T-helper 17 cell (primary cell): ENCODE measurements around the gene GIN1. TPM values are rescaled to one million over a fixed set of nuclear protein-coding genes. Genes with fewer than 3 reads are reported as not detected.
"Not testable (repeated sequence)": the region's sequence is repeated elsewhere in the genome, so short reads cannot be mapped to it uniquely, and the experiment has no call there.

Source experiments
- ATAC-seq: fragments of 150-1000 bp; cut with Tn5 transposase; 2 replicates; pipeline ENCODE4 v1.10.0; 2021; ENCODE audit warnings: mild to moderate bottlenecking, moderate library complexity
- DNase-seq, 3 donors: peaks; one replicate each; pipeline versions ENCODE4 v3.0.0 to v3.0.0-alpha.2; 2020 to 2021
- H3K9me3 ChIP-seq: one replicate; pipeline ENCODE4 v1.7.0; 2013; ENCODE audit warnings: low read length, mild to moderate bottlenecking; ENCODE audit not compliant: control insufficient read depth, poor library complexity, severe bottlenecking
- H3K27ac Mint-ChIP-seq: one replicate; pipeline ENCODE4 v1.8.0; 2022; ENCODE audit warnings: mild to moderate bottlenecking, moderate library complexity, mixed read lengths
- H3K27me3 Mint-ChIP-seq: one replicate; pipeline ENCODE4 v1.8.0; 2022; ENCODE audit warnings: mixed read lengths
- H3K36me3 Mint-ChIP-seq: one replicate; pipeline ENCODE4 v1.8.0; 2022; ENCODE audit warnings: low read depth, mixed read lengths
- H3K4me1 Mint-ChIP-seq: one replicate; pipeline ENCODE4 v1.8.0; 2022; ENCODE audit warnings: mild to moderate bottlenecking, mixed read lengths
- H3K4me3 Mint-ChIP-seq: one replicate; pipeline ENCODE4 v1.8.0; 2022; ENCODE audit warnings: mild to moderate bottlenecking, moderate library complexity, mixed read lengths
- total RNA-seq, 4 donors: library from RNA in 2 of 4; stranded (reverse) in 2 of 4; gene quantifications; one replicate each; pipeline ENCODE4 v1.2.3 and lab custom pipeline; 2022 to 2026

GIN1 gene, protein sequence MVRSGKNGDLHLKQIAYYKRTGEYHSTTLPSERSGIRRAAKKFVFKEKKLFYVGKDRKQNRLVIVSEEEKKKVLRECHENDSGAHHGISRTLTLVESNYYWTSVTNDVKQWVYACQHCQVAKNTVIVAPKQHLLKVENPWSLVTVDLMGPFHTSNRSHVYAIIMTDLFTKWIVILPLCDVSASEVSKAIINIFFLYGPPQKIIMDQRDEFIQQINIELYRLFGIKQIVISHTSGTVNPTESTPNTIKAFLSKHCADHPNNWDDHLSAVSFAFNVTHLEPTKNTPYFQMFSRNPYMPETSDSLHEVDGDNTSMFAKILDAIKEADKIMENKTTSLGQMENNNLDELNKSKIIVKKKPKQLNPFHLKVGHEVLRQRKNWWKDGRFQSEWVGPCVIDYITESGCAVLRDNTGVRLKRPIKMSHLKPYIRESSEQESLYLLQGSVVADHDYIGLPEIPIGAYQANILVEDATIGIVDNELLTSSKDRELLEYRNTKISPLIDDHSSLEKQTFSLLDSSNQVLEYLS
- 1 to 10 TPM; 1.7 to 3.5 TPM for total RNA-seq
- total RNA-seq (lab: John Stamatoyannopoulos, UW) = 7.3 to 20.2 reads per million in 2 donors

DNA sequence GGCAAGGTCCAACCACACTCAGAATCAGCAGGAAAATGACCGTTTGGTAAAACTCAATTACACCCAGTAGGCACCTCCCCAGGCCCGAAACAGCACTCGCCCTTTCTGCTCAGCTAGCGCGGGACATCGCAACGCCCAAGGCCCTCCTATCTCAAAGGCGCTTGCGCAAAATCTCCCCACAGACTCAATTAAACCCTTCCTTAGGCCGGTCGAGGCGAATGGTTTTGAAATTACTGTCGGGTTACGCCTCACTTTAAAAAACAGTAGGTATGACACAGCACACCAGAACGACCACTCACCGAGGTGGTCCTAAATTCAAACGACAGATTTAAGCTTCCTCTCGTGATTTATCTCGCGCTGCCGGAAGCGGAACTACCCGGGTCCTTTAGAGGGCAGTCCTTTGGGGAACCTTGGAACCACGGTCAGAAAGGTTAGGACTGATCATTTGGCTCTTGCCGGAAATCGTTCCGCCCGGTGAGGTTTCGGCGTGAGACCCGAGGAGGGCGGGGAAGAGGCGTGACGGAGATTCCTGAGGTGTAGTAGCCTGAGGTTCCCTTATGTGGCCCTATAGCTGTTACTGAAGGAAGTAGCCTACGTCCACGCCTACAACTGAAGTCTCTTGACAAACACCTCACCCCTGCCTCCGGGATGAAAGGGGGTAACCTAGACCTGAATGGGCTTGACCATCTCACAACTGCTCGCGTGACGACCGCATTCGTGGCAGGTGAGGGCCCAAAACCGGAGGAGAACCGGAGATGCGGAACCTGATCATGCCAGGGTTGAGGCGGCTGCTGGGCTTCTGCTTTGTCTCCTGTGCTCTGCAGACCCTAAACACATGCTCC is at the start of gene GIN1, which contains the start of gene PPIP5K2:
Gene GIN1 (minus strand): TSS at position 374 of the 842 bp plus-strand sequence. CDS start 11,431 bp downstream, outside the sequence.
Gene PPIP5K2 (plus strand): TSS at position 537 of the 842 bp plus-strand sequence. CDS start 9,289 bp downstream, outside the sequence.
- peak; percentile 84 to 96 (median 93) for DNase-seq
- peak; percentile 92 for ATAC-seq
- peak within 1 kb of the TSS; percentile 97 for H3K4me3 Mint-ChIP-seq
- no peaks in the 10 kb centered on the region for H3K9me3 ChIP-seq
- peak within 1 kb of the TSS; percentile 99 for H3K27ac Mint-ChIP-seq
- peaks cover 6% of the 10 kb centered on the region for H3K36me3 Mint-ChIP-seq
- H3K4me1 Mint-ChIP-seq = peaks cover 35% of the 10 kb centered on the region
- no peaks in the 10 kb centered on the region for H3K27me3 Mint-ChIP-seq

DNA sequence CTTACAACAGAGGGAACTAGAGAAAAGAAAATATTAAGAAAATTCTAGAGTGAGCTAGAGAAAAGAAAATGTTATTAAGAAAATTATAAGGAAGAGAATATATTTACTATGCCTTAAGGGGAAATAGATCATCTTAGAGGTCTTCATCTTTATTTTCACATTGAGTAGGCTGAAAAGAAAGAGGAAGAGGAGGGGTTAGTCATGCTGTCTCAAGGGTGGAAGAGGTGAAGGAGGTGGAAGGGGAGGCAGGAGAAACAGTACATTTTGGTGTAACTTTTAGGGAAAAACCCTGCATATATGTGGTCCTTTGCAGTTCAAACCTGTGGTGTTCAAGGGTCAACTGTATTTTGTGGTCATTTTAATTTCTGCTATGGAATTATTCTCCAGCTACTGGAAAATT is 46.8 kb upstream of the GIN1 start:
- Mint-ChIP-seq H3K4me1 (no peaks in the 10 kb centered on the region), H3K27me3 (no peaks in the 10 kb centered on the region), H3K36me3 (no peaks in the 10 kb centered on the region), H3K4me3 (no peak overlapping the region), H3K27ac (no peak overlapping the region)
- H3K9me3 ChIP-seq = no peaks in the 10 kb centered on the region
- ATAC-seq = no peak
- DNase-seq = no peak

GRCh38 chr5:103151156-103151555 is 31.2 kb upstream of the GIN1 start:
- Mint-ChIP-seq H3K4me3 (no peak overlapping the region), H3K27me3 (no peaks in the 10 kb centered on the region), H3K36me3 (peaks cover 3% of the 10 kb centered on the region), H3K4me1 (peaks cover 2% of the 10 kb centered on the region), H3K27ac (no peak overlapping the region)
- ATAC-seq = no peak
- no peak for DNase-seq
- no peaks in the 10 kb centered on the region for H3K9me3 ChIP-seq

- Mint-ChIP-seq H3K27ac (no peak overlapping the region), H3K4me3 (no peak overlapping the region), H3K4me1 (peaks cover 4% of the 10 kb centered on the region), H3K36me3 (peaks cover 3% of the 10 kb centered on the region), H3K27me3 (no peaks in the 10 kb centered on the region)
- no peaks in the 10 kb centered on the region for H3K9me3 ChIP-seq
- ATAC-seq = no peak
- DNase-seq = no peak
Measured at GRCh38 chr5:103148213-103148612, 28.3 kb upstream of the GIN1 start.

GRCh38 chr5:103145196-103145595 is 25.3 kb upstream of the GIN1 start:
- no peak for DNase-seq
- H3K9me3 ChIP-seq = no peaks in the 10 kb centered on the region
- Mint-ChIP-seq H3K27me3 (no peaks in the 10 kb centered on the region), H3K27ac (no peak overlapping the region), H3K4me3 (no peak overlapping the region), H3K36me3 (peaks cover 3% of the 10 kb centered on the region), H3K4me1 (peaks cover 4% of the 10 kb centered on the region)
- ATAC-seq = no peak

DNA sequence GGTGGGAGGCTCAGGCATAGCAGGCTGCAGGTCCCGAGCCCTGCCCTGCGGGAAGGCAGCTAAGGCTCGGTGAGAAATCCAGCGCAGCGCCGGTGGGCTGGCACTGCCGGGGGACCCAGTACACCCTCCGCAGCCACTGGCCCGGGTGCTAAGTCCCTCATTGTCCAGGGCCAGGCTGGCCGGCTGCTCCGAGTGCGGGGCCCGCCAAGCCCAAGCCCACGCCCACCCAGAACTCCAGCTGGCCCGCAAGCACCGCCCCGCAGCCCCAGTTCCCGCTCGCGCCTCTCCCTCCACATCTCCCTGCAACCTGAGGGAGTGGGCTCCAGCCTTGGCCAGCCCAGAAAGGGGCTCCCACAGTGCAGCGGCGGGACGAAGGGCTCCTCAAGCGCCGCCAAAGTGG is 22.2 kb upstream of the GIN1 start:
- H3K27me3 Mint-ChIP-seq, DNase-seq, ATAC-seq, H3K36me3 Mint-ChIP-seq, H3K4me1 Mint-ChIP-seq, H3K27ac Mint-ChIP-seq, H3K9me3 ChIP-seq, H3K4me3 Mint-ChIP-seq: not testable (repeated sequence)

DNA sequence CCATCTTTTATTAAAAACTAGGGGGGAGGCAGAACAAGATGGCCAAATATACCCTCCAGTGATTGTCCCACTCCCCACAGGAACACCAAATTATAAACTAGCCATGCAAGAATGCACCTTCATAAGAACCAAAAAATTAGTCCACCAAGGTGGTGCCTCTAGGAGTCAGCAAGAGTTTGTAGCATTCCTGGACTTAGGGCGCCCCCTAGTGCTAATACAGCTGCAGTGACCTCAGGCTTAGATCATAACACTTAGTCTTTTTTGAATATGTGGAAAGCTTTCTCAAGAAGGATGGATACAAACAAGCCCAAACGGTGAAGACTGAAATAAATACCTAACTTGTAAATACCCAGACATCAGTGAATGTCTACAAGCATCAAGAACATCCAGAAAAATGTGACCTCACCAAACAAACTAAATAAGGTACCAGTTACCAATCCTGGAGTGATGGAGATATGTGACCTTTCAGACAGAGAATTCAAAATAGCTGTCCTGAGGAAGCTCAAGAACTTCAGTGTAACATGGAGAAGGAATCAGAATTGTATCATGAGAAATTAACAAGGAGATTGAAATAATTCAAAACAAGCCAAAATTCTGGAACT is 19.4 kb upstream of the GIN1 start:
- H3K27ac Mint-ChIP-seq = no peak overlapping the region

DNA sequence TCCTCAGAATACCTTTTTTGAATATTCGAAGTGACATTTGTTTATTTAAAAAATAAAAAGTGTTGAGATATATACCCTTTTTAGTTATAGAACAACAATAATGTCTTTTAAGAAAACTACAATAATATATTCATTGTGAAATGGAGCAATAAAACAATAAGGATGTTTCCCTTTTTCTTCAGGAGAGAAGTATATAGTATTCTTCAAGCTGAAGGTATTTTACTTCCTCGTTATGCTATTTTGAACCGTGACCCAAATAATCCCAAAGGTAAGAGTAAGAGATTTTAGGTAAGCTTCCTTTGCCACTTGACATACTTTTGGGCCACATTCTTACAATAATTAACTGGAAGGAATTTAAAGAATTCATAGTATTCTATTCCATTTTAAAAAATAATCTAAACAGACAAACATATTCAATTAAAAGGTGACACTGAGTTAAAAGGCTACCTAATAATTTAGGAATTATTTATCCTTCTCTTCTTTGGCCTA is 18.3 kb upstream of the GIN1 start:
- H3K4me3 Mint-ChIP-seq = no peak overlapping the region
- no peaks in the 10 kb centered on the region for H3K9me3 ChIP-seq
- H3K4me1 Mint-ChIP-seq = peaks cover 8% of the 10 kb centered on the region
- DNase-seq = no peak
- no peaks in the 10 kb centered on the region for H3K27me3 Mint-ChIP-seq
- H3K36me3 Mint-ChIP-seq = peaks cover 4% of the 10 kb centered on the region
- ATAC-seq = no peak
- H3K27ac Mint-ChIP-seq = no peak overlapping the region

More for the DNA sequence above, 19.4 kb upstream of the GIN1 start:
- Mint-ChIP-seq H3K4me3 (no peak overlapping the region), H3K36me3 (peaks cover 4% of the 10 kb centered on the region), H3K4me1 (peaks cover 6% of the 10 kb centered on the region), H3K27me3 (no peaks in the 10 kb centered on the region)
- DNase-seq (peak; percentile 56 to 76 (median 62)), ATAC-seq (peak; percentile 98)
- no peaks in the 10 kb centered on the region for H3K9me3 ChIP-seq

GRCh38 chr5:103135461-103135860 is 15.5 kb upstream of the GIN1 start:
- Mint-ChIP-seq H3K27me3 (no peaks in the 10 kb centered on the region), H3K4me1 (peaks cover 23% of the 10 kb centered on the region), H3K4me3 (no peak overlapping the region), H3K27ac (peak overlapping the region; percentile 37), H3K36me3 (peaks cover 10% of the 10 kb centered on the region)
- DNase-seq (no peak), ATAC-seq (no peak)
- no peaks in the 10 kb centered on the region for H3K9me3 ChIP-seq

- H3K36me3 Mint-ChIP-seq = peaks cover 6% of the 10 kb centered on the region
- no peak overlapping the region for H3K4me3 Mint-ChIP-seq
- ATAC-seq (no peak), DNase-seq (no peak)
- peaks cover 23% of the 10 kb centered on the region for H3K4me1 Mint-ChIP-seq
- H3K9me3 ChIP-seq = no peaks in the 10 kb centered on the region
- H3K27me3 Mint-ChIP-seq = no peaks in the 10 kb centered on the region
- no peak overlapping the region for H3K27ac Mint-ChIP-seq
Measured at GRCh38 chr5:103133231-103133630, 13.3 kb upstream of the GIN1 start.

DNA sequence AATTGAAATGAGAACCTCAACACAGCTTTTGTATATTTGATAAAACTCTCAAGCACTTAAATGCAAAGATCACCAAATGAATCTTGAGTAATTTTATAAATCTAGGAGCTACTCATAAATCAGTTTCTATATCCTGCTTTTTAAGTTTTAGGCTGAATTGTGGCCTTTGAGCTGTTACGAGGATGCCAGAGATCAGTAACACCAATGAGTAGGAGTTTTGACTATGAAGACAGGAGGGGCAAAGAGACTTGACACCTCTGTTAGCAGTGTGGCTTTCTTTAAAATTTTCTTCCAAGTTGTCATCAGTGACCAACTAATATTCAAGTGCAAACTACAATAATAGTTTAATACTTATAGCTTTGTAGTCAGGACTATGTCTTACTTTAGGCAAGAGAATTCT is 12.7 kb upstream of the GIN1 start:
- no peak overlapping the region for H3K4me3 Mint-ChIP-seq
- H3K27me3 Mint-ChIP-seq = no peaks in the 10 kb centered on the region
- no peak for DNase-seq
- H3K9me3 ChIP-seq = no peaks in the 10 kb centered on the region
- H3K36me3 Mint-ChIP-seq = peaks cover 6% of the 10 kb centered on the region
- no peak for ATAC-seq
- H3K27ac Mint-ChIP-seq = no peak overlapping the region
- peaks cover 23% of the 10 kb centered on the region for H3K4me1 Mint-ChIP-seq

- ATAC-seq = no peak
- H3K4me1 Mint-ChIP-seq = peaks cover 31% of the 10 kb centered on the region
Measured at GRCh38 chr5:103128202-103128601, 8.3 kb upstream of the GIN1 start.

More at GRCh38 chr5:103128202-103128601, 8.3 kb upstream of the GIN1 start:
- DNase-seq = no peak
- H3K27me3 Mint-ChIP-seq = no peaks in the 10 kb centered on the region
- H3K9me3 ChIP-seq = no peaks in the 10 kb centered on the region
- H3K4me3 Mint-ChIP-seq = no peak overlapping the region
- H3K27ac Mint-ChIP-seq = no peak overlapping the region
- peaks cover 6% of the 10 kb centered on the region for H3K36me3 Mint-ChIP-seq
